Esophagus (tissue), 2 donors: ENCODE data around the gene RPL29. TPM values are rescaled to one million over a fixed set of nuclear protein-coding genes. Genes with fewer than 3 reads are reported as not detected.
A peak's percentile ranks its signal among the peaks of the same experiment; 100 is the strongest.

Experiments
- H3K27ac ChIP-seq, 2 donors: one replicate each; pipeline ENCODE4 v1.5.1; 2013; ENCODE audit warnings: low read depth in 2 of 2, mild to moderate bottlenecking in 2 of 2, inconsistent platforms in 1 of 2, low read length in 1 of 2, moderate library complexity in 1 of 2
- H3K27me3 ChIP-seq, 2 donors: one replicate each; pipeline ENCODE4 v1.6.1; 2013; ENCODE audit warnings: low read length in 2 of 2, control low read depth in 1 of 2, mild to moderate bottlenecking in 1 of 2; ENCODE audit not compliant: insufficient read depth in 2 of 2, control insufficient read depth in 1 of 2
- H3K36me3 ChIP-seq, 2 donors: one replicate each; pipeline ENCODE4 v1.6.1; 2013; ENCODE audit warnings: low read length in 1 of 2; ENCODE audit not compliant: control insufficient read depth in 2 of 2, insufficient read depth in 2 of 2
- H3K4me1 ChIP-seq, 2 donors: one replicate each; pipeline ENCODE4 v1.6.1; 2013; ENCODE audit warnings: low read length in 1 of 2; ENCODE audit not compliant: control insufficient read depth in 2 of 2, insufficient read depth in 2 of 2
- H3K4me3 ChIP-seq, 2 donors: one replicate each; pipeline ENCODE4 v1.5.1; 2013; ENCODE audit warnings: low read length in 2 of 2, mild to moderate bottlenecking in 2 of 2, low read depth in 1 of 2, moderate library complexity in 1 of 2
- H3K9me3 ChIP-seq, 2 donors: one replicate each; pipeline ENCODE4 v1.6.1; 2013; ENCODE audit warnings: mild to moderate bottlenecking in 2 of 2, low read depth in 1 of 2, low read length in 1 of 2, moderate library complexity in 1 of 2; ENCODE audit not compliant: control insufficient read depth in 2 of 2, insufficient read depth in 1 of 2
- WGBS, 2 donors: extraction: QIAGEN DNeasy Blood & Tissue Kit; methylation state at CpG; one replicate each; pipeline ENCODE4 v1.1.7; 2013; 5-methylcytosine and 5-hydroxymethylcytosine counted together
- polyA plus RNA-seq, 2 donors: library from polyadenylated mRNA; stranded (reverse); fragments of 200-250 nt; gene quantifications; one replicate each; pipeline ENCODE4 v1.2.3, GENCODE V29; 2013
- donor health status: healthy with polysubstance abuse.
- donor health status: Bipolar disorder and iron deficiency.

RPL29 gene
- polyA plus RNA-seq, 2 donors: 2,351 to 2,556 TPM

DNA sequence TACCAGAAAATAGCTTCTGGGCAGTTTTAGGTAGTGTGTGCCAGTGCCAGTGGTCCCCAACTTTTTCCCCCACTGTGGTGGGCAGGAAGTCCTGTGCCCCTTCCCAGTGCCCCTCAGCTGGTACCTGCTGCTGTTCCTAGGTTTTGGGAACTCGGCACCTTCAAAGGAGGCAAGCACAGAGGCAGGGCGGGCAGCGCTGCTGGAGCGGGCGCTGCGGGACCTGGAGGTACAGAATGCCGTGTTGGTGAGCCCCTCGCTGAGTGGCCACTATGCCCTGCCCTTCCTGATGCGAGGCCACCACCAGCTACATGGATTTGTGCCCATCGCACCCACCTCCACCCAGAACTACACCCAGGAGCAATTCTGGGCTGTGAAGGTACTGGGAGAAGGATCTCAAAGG, 15.4 kb downstream of the RPL29 start:
- Histone ChIP-seq H3K9me3 (no peaks in the 10 kb centered on the region), H3K27me3 (no peaks in the 10 kb centered on the region), H3K4me1 (peaks cover 6 to 28% of the 10 kb centered on the region in 2 donors), H3K36me3 (peaks cover 0 to 2% of the 10 kb centered on the region in 2 donors), H3K27ac (peak overlapping the region in 1 of 2 donors; percentile 3), H3K4me3 (no peak overlapping the region)
- 98% methylated on average over 10 of the region's 10 CpGs for WGBS, 2 donors

DNA sequence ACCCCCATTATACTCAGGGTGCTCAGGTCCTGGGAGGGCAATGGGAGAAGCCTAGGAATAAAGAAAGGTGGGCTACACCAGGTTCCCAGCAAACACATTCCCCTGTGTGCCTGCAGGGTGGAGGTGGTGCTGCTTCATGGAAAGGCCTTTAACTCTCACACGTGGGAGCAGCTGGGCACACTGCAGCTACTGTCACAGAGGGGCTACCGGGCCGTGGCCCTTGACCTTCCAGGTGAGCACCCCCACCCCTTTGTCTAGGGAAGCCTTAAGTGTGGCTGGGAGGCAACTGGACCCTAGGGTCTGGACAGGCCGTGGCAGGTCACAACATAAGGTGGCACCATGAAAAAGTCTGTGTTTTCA, 17.6 kb downstream of the RPL29 start:
- Histone ChIP-seq H3K27me3 (no peaks in the 10 kb centered on the region), H3K4me1 (peaks cover 10 to 31% of the 10 kb centered on the region in 2 donors), H3K36me3 (peaks cover 0 to 2% of the 10 kb centered on the region in 2 donors), H3K9me3 (no peaks in the 10 kb centered on the region), H3K4me3 (no peak overlapping the region), H3K27ac (no peak overlapping the region)
- WGBS, 2 donors: 70 to 75% methylated on average over 4 of the region's 4 CpGs

DNA sequence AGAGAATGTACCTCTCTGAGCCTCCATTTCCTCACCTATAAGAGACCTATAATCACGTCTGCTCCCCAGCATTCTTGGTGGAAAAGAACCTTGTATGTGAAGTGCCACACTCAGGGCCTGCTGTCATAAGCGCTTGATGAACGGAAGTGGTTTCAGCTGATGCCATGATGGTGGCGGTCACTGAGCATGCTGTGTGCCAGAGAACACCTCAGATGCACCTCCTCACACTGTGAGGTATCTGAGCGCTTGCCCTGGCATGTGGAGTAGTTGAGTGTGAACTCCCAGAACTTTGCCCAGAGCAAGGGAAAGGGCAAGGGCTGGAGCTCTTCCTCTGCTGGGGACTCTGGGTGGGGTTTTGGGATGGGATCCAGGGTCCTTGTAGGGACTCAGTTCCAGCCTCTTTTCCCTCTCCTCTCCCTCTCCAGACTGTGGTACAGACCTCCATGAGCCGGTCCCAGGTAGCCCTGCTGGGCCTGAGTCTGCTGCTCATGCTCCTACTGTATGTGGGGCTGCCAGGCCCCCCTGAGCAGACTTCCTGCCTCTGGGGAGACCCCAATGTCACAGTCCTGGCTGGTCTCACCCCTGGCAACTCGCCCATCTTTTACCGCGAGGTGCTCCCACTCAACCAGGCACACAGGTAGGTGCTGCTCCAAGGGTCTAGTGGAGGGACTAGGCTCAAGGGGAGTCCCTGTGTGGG, 18.1 kb downstream of the RPL29 start:
- H3K4me3 ChIP-seq: no peak overlapping the region
- no peaks in the 10 kb centered on the region for H3K9me3 ChIP-seq
- H3K36me3 ChIP-seq: peaks cover 0 to 2% of the 10 kb centered on the region in 2 donors
- H3K27me3 ChIP-seq: no peaks in the 10 kb centered on the region
- peaks cover 7 to 27% of the 10 kb centered on the region in 2 donors for H3K4me1 ChIP-seq
- H3K27ac ChIP-seq: peak overlapping the region; percentile 20 to 27
- WGBS, 2 donors: 60 to 67% methylated on average over 9 of the region's 9 CpGs

GRCh38 chr3:51975852-51976549, 19.7 kb downstream of the RPL29 start:
- peaks cover 0 to 2% of the 10 kb centered on the region in 2 donors for H3K36me3 ChIP-seq
- WGBS, 2 donors: 37 to 38% methylated on average over 46 of the region's 46 CpGs
- peak overlapping the region in 1 of 2 donors; percentile 82 for H3K4me3 ChIP-seq
- H3K4me1 ChIP-seq: peaks cover 4 to 24% of the 10 kb centered on the region in 2 donors
- peak overlapping the region; percentile 56 to 96 for H3K27ac ChIP-seq
- no peaks in the 10 kb centered on the region for H3K9me3 ChIP-seq
- no peaks in the 10 kb centered on the region for H3K27me3 ChIP-seq

DNA sequence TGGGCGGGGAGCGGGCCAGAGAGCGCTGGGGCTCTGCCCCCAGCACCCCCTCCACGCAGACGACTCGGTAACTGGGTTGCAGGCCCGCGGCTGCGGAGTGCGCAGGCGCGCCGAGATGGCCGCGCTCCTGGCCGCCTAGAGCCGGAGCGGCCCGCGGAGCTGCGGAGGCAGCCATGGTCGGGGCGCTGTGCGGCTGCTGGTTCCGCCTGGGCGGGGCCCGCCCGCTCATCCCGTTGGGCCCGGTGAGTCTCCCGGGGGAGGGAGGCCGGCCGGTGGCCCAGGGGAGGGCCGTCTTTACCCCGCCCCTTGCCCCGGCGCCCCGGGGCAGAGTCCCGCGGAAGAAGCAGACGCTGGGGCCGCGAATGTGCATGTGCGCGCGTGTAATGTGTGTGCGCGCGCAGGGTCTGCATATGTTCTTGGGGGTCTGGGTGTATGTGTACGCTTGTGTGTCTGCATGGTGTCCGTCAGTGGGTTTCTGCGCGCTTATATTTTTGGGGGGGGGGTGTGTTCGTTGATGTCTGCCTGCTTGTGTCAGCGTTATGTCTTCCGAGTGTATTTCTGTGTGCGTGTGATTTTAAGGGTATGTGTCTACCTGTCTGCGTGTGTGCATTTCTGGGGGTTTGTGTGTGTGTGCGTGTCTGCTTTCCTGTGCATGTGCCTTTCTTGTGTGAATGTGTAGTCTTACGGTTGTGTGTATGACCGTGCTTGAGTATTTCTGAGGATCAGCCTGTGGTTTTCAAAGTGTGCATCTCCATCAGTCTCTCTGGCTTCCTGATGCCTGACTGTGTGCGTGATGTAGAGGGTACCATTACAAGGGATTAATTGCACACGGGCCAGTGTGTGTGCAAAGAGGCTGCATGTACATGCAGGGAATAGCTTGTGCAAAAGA, 20.5 kb downstream of the RPL29 start, which contains the start of gene ABHD14A:
TSS of gene ABHD14A (plus strand) at position 102 of the 889 bp plus-strand sequence. CDS start at position 174, 72 bp downstream.
- WGBS, 2 donors: 0 to 1% methylated on average over 52 to 63 of the region's 63 CpGs
- no peaks in the 10 kb centered on the region for H3K27me3 ChIP-seq

GRCh38 chr3:51974277-51974962, 21.3 kb downstream of the RPL29 start:
- WGBS, 2 donors: 9 to 12% methylated on average over 30 of the region's 30 CpGs
- Histone ChIP-seq H3K27ac (peak overlapping the region; percentile 93 to 96), H3K27me3 (no peaks in the 10 kb centered on the region), H3K36me3 (no peaks in the 10 kb centered on the region), H3K9me3 (no peaks in the 10 kb centered on the region), H3K4me1 (peaks cover 4 to 24% of the 10 kb centered on the region in 2 donors), H3K4me3 (peak overlapping the region; percentile 76 to 82)

More for the DNA sequence above, 20.5 kb downstream of the RPL29 start, which contains the start of gene ABHD14A:
- no peaks in the 10 kb centered on the region for H3K9me3 ChIP-seq
- H3K4me1 ChIP-seq: peaks cover 4 to 24% of the 10 kb centered on the region in 2 donors
- H3K27ac ChIP-seq: peak within 1 kb of the TSS; percentile 93 to 96
- H3K4me3 ChIP-seq: peak within 1 kb of the TSS; percentile 76 to 82
- no peaks in the 10 kb centered on the region for H3K36me3 ChIP-seq

DNA sequence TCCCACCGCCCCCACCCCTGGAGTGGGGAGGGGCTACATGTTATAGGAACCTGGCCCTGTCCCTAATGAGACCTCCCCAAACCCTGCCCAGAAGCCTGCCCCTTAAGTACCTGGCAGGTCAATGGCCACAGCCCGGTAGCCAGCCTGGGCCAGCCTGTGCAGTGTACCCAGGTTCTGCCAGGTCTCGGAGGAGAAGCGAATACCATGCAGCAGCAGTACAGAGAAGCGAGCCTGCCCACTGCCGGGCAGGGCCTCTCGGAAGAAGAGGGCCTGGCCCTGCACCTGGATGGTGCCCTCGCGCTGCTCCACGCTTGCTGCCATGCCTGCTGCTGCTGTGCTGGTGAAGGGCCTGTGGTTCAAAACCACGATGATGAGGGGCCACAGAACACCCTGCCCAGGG, 24.3 kb downstream of the RPL29 start:
- 85 to 88% methylated on average over 11 of the region's 11 CpGs for WGBS, 2 donors
- H3K4me1 ChIP-seq: peaks cover 9 to 23% of the 10 kb centered on the region in 2 donors
- H3K9me3 ChIP-seq: no peaks in the 10 kb centered on the region

DNA sequence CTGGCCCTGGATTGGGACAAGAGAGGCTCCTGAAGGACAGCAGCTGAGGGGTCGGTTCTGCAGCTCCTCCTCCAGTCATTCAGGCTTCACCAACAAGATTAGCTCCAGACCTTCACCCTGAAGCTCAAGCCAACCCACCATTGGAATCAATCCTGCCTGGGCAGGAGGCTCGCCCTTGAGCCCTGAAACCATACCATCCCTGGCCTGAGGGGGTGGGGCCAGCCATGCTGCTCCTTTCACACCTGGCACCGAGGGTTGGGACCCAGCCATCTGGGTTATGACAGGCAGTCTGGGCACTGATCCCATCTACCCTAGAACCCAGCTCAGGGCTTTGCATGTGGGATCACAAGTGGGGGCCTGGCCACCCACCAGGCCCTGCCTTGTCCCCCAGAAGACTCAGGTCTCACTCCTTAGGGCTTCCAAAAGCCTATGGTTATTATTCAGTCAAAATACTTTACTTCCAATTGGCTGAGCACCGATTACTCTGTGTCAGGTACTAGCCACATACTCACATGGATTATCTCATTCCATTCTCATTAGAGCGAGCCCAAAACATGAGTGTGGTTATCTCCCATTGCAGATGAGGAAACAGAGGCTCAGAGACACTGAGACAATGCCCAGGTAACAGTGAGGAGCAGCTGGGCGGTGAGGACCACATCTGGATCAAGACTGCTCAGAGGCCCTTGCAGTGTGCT, 24.9 kb downstream of the RPL29 start:
- Histone ChIP-seq H3K36me3 (no peaks in the 10 kb centered on the region), H3K4me3 (no peak overlapping the region), H3K27ac (no peak overlapping the region), H3K4me1 (peaks cover 9 to 22% of the 10 kb centered on the region in 2 donors), H3K9me3 (no peaks in the 10 kb centered on the region), H3K27me3 (no peaks in the 10 kb centered on the region)
- WGBS, 2 donors: 55 to 58% methylated on average over 6 of the region's 6 CpGs

More for the DNA sequence above, 24.3 kb downstream of the RPL29 start:
- H3K36me3 ChIP-seq: no peaks in the 10 kb centered on the region
- no peak overlapping the region for H3K4me3 ChIP-seq
- H3K27me3 ChIP-seq: no peaks in the 10 kb centered on the region
- no peak overlapping the region for H3K27ac ChIP-seq
